Loucy (cell line): ENCODE results near the gene ZNF592.

Experiments
- CTCF ChIP-seq: fragments of 200-600 bp; sonication (generic); conservative IDR thresholded peaks from 2 replicates; pipeline ENCODE4 v1.5.1; 2014; ENCODE audit warnings: mild to moderate bottlenecking, antibody characterized with exemption, low read length
- EZH2phosphoT487 ChIP-seq: fragments of 200-600 bp; IDR thresholded peaks from 2 replicates; pipeline ENCODE4 v1.6.1; 2018; ENCODE audit warnings: antibody characterized with exemption, mild to moderate bottlenecking, moderate library complexity, borderline replicate concordance

GRCh38 chr15:84819291-84819768, 70.9 kb downstream of the ZNF592 start:
- TF ChIP-seq CTCF (no peak; the same call in 1 of the 2 replicates), EZH2phosphoT487 (no peak)
